NCI-H146 (cell line): Measurements from ENCODE around the gene CRYZ.
"Not testable (repeated sequence)": the region's sequence is repeated elsewhere in the genome, so short reads cannot be mapped to it uniquely, and the experiment has no call there.

Experiments used
- DNase-seq: peaks from one replicate; lab custom pipeline; 2025; lab: John Stamatoyannopoulos, UW

The CRYZ gene

GRCh38 chr1:74679811-74680210 lies 53.0 kb downstream of the CRYZ start:
- DNase-seq: no peak

- DNase-seq: no peak
These were observed 54.9 kb downstream of the CRYZ start for GRCh38 chr1:74677926-74678325.

- DNase-seq: no peak
These were observed 58.4 kb downstream of the CRYZ start for GRCh38 chr1:74674278-74675048.

GRCh38 chr1:74673351-74674111 lies 59.3 kb downstream of the CRYZ start, which contains the start of gene ERICH3:
Gene ERICH3 (minus strand): TSS chr1:74673792. CDS start chr1:74673519, 273 bp downstream.
- peak; percentile 89 for DNase-seq

- not testable (repeated sequence) for DNase-seq
These were observed 62.0 kb downstream of the CRYZ start for GRCh38 chr1:74670866-74671265.
